Stimulated activated CD8-positive, alpha-beta memory T cell treated with anti-CD3 and anti-CD28 coated beads, Interleukin-15, amount 100 ng/mL, for 1 hour (primary cell): ENCODE data around the gene C8G.

Experiments used
- DNase-seq: peaks from one replicate; pipeline ENCODE4 v3.0.0-alpha.2; 2020; ENCODE audit warnings: low read depth

C8G gene

DNA sequence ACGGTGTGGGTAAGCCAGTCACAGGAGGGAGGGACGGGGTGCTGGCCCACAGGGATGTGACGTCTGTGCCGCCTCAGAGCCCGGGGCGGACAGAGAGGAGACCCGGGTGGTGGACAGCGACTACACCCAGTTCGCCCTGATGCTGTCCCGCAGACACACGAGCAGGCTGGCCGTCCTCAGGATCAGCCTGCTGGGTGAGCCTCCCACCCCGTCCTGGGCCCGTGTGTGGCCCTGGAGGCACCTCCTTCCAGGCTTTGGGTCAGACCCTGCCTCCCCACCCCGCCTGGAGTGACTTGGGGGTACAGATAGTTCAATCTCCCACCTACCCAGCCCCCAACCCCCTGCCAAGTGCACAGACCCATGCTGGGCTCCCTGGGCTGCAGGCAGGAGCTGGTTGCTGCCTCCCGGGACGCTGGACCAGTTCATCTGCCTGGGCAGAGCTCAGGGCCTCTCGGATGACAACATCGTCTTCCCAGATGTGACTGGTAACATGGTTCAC lies 8.8 kb downstream of the C8G start:
- DNase-seq = no peak

GRCh38 chr9:136954270-136955083 lies 9.4 kb downstream of the C8G start:
- DNase-seq = no peak

- no peak for DNase-seq
These were observed 10.3 kb downstream of the C8G start for GRCh38 chr9:136955202-136955942.

DNA sequence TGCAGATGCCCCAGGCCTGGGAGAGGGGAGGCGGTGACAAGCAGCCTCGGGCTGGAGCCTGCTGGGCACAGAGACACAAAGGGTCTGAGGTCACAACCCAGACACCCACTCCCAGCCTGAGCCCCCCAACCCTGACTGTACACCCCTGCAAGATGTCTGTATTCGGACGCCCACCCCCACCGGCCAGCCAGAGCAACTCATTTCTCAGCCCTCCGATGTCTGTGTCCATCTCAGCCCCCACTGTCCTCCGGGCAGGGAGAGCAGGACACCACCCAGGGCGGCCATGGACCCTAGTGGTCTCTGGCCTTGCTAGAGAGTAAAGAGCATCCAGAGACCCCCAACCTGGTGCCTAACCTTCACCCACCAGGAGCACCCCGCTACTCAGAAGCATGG lies 10.9 kb downstream of the C8G start:
- DNase-seq = no peak

DNA sequence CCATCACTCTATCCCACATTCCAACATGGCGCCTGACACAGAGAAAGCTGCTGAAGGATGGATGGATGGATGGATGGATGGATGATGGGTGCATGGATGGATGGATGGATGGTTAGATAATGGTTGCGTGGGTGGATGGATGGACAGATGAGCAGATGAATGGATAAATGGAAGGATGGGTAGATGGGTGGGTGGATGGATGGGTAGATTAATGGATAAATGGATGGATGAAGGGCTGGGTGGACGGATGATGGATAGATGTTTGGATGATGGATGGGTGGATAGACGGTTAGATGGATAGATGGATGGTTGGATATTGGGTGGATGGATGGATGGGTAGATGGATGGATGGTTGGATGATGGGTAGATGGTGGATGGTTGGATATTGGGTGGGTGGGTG lies 11.6 kb downstream of the C8G start:
- no peak for DNase-seq

DNA sequence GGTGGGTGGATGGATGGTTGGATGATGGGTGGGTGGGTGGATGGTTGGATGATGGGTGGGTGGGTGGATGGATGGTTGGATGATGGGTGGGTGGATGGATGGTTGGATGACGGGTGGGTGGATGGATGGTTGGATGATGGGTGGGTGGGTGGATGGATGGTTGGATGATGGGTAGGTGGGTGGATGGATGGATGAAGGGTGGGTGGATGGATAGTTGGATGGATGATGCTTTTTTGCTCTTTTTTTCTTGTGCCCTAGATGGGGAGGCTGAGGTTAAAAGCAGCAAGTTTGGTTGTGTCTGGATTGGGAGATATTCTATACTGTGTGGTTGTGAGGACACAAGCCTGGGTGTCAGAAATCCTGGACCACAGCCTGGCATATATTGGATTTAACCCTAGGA lies 12.4 kb downstream of the C8G start:
- DNase-seq = no peak

- no peak for DNase-seq
These were observed 12.9 kb downstream of the C8G start for GRCh38 chr9:136957901-136958300.

GRCh38 chr9:136958473-136958872 lies 13.4 kb downstream of the C8G start:
- no peak for DNase-seq

- no peak for DNase-seq
These were observed 14.1 kb downstream of the C8G start for GRCh38 chr9:136958898-136959850.

- DNase-seq = no peak
These were observed 15.3 kb downstream of the C8G start for GRCh38 chr9:136960212-136960937.

DNA sequence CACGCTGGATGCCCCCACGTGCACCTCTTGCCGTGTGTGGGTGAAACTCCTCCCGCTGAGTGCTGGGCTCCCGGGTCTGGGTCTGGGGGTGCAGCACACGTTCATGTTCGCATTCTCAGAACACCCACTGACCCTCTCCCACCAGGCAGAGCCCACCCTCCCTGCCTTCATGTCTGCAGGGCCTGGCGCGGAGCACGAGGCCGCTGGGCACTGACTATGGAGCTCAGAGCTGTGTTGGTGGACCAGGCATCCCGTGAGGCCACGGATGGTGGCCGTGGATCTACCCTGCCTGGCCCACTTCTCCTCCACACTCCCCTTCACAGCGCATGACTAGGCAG lies 15.9 kb downstream of the C8G start:
- no peak for DNase-seq

DNA sequence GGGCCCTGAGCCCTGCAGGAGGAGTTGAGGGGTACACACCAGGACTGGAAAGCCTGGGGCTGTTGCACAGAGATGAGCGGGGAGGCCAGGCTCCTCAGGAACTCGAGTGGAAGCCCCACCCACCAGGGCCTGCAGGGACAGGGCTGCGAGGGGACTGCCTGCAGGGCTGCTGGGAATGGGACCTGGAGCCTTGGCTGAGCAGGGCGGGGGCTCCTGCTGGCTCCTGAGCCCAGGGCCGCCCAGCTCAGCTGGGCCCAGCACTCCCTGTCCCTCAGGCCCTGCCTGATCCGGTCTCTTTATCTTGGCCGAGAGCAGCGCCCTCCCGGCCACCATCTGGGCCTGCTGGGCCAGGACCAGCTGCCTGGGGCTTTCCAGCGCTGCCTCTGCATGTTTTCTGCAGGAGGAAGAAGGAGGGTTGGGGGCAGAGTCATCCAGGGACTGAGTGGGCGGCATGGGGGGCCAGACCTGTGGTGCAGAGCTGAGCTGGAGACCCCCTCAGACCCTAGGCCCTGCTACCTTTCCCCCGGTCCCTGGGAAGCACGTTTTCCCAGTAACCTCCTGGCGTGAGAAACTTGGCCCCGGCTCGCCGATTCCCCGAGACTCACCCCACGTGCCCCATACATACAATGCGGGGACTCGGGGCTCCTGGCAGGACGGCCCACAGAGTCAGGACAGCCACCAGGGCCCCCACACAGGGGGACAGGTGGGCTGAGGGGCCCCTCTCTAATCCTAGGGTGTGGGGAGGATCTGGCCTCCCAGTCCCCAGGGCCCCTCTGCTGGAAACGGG lies 16.4 kb downstream of the C8G start:
- DNase-seq = no peak

- no peak for DNase-seq
These were observed 17.1 kb downstream of the C8G start for GRCh38 chr9:136962163-136962562.

DNA sequence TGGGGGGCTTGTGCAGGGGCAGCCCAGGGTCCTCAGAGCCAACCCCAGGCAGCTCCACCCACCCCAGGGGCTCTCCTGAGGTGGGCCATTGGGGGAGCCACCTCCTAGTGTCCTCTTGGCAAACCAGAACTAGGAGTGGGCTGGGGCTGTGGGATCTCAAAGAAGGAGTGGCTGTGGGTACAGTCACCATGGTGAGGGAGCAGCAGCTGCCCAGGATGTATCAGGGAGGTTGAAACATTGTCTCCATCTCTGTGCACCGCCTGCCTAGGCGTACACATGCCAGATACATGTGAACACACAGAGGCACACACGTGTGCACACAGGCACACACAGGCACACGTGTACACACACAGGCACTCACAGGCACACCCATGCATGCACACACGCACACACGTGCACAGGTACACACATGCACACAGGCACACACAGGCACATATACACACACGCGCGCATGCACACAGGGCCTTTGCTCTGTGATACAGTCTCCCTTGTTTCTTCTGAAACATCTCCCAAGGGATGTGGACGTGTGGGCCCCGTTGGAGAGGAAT lies 17.7 kb downstream of the C8G start:
- no peak for DNase-seq

GRCh38 chr9:136963341-136963740 lies 18.3 kb downstream of the C8G start:
- DNase-seq = no peak

- DNase-seq = no peak
These were observed 18.7 kb downstream of the C8G start for GRCh38 chr9:136963751-136964150.

DNA sequence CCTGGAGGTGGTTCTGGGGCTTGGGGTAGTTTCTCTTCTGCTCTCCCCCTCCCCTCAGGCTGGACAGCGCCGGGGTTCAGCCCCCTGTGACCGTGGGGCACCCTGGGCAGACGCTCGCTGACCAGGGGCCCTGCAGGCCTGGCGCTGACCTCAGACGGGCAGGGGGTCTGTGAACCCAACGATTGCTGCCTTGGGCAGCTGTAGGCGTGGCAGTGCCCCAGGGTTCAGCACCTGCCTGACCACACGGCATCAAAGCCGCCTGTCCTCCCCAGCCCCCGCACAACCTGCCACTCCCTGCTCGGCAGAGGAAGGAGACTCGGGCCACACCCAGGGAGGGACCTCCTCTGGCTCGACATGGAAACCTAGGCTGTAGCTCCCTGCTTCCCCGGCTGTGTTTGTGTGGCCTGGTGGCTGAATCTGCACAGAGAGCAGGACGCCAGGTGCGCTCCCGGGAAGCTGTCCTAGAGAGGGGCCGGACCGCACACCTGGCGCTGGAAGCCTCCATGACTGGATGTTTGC lies 19.2 kb downstream of the C8G start:
- DNase-seq = no peak

- DNase-seq = no peak
These were observed 19.9 kb downstream of the C8G start for GRCh38 chr9:136964833-136965422.

- DNase-seq = no peak
These were observed 20.9 kb downstream of the C8G start for GRCh38 chr9:136965771-136966484.
